K562 treated with DMSO at 1 percent for 48 hours (cell line): ENCODE measurements around the gene SECISBP2L. TPM values are rescaled to one million over a fixed set of nuclear protein-coding genes. Genes with fewer than 3 reads are reported as not detected.

Source experiments
- total RNA-seq: library from RNA; unstranded; fragments of 300-600 nt; gene quantifications from 2 replicates; pipeline ENCODE4 v1.2.3, GENCODE V29; 2022; ENCODE audit warnings: low replicate concordance; ENCODE audit errors: extremely low read depth

Gene SECISBP2L
- not detected in 2 replicates for total RNA-seq

GRCh38 chr15:49046220-49047102 lies at the start of gene SECISBP2L:
SECISBP2L (minus strand) TSS chr15:49046446; CDS start chr15:49046299, 147 bp downstream.

GRCh38 chr15:48963524-48964113 lies 82.6 kb downstream of the SECISBP2L start, which contains the start of gene SHC4:
SHC4 (minus strand) TSS chr15:48963919; CDS start chr15:48963015, 904 bp downstream.

Other genes starting within 250 kb of the SECISBP2L start
- not detected in 2 replicates for gene CEP152, start 235.4 kb downstream of the SECISBP2L start, total RNA-seq
- not detected in 2 replicates for gene EID1, start 168.3 kb downstream of the SECISBP2L start, total RNA-seq
- gene SHC4, start 82.5 kb downstream of the SECISBP2L start, total RNA-seq: not detected in 2 replicates
- gene COPS2, start 109.2 kb upstream of the SECISBP2L start, total RNA-seq: not detected in 2 replicates
- gene GALK2, start 123.8 kb upstream of the SECISBP2L start, total RNA-seq: not detected in 2 replicates